Posterior cingulate gyrus (tissue), 11 donors: ENCODE measurements around the gene CCNL1.

Experiments used
- DNase-seq, 10 donors: peaks; one replicate each; pipeline versions ENCODE4 v3.0.0 to v3.0.0-alpha.2; 2020 to 2021; ENCODE audit warnings: mixed read lengths in 3 of 10
- intact Hi-C: fragments of 100-400 bp; cut with DNase I; formaldehyde crosslinking; loops from one replicate; pipeline ENCODE4 v1.15.1; 2023

Gene CCNL1

GRCh38 chr3:157128771-157129681 lies 30.9 kb downstream of the CCNL1 start:
- intact Hi-C loops: loop anchor here (2.0 kb wide), 1 partner anchor 40 kb away; no protein-coding TSS in a partner anchor
- no peak for DNase-seq

DNA sequence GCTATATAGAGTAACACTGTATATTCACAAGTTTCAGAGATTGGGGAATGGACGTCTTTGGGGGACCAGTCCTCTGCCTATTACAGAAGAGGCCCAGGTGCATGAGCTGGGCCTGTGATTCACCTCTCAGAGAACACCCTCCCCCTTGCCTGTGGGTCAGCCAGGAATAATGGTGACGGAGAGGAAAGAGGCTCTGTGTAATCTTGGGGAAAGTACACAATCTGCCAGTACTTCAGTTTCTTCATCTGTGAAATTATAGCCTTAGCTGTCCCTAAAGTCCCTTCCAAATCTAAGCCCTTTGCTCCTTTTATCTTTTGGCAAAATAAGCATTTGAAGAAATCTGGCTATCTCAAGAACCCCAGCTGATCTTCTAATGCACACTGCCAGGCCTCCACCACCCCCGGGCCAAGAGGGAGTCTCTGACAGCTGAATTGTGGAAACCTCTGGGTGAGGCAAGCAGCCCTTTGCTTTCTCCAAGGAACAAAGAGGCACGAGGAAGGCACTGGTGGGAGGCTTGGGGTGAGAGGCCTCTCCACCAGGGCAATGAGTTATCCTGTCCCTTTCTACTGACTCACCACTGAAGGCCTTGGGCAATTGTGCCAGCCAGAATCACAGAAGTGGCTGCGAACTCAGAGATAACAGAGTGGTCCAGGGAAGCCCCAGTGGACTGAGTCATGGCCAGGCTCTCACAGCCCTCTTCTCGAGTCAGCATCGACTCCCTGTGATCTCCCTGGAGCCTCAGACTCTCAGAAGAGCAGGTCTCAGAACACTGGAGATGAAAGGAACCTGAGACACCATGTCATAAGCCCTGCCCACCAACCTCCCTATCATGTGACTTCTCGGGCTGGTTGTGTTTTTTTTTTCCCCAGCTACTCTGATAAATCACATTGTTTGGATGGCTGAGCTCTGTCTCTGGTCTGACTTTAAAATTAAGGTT lies 31.8 kb downstream of the CCNL1 start:
- no peak for DNase-seq
- intact Hi-C loops: loop anchor here (2.0 kb wide), 1 partner anchor 39 kb away; no protein-coding TSS in a partner anchor

GRCh38 chr3:157127268-157127667 lies 32.7 kb downstream of the CCNL1 start:
- DNase-seq: no peak
- intact Hi-C loops: no loop called here

DNA sequence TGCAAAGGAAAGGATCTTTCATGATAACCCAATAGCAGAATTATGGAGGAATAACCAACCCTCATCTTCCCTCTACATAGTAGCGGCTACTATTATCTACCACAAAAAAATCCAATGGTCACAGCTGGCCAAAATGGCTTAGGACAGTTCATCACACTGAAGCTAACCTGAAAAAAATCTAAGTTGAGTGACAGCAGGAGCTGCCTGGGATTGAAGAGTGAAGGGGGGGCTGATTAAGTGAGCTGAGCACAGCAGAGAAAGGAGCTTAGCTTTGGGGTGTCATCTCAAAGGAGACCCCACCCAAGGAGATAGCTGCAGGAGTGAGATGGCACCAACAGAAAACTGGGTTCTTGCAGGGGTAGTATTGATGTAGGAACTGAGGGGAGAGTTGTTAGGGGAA lies 33.6 kb downstream of the CCNL1 start:
- DNase-seq: no peak
- intact Hi-C loops: no loop called here

DNA sequence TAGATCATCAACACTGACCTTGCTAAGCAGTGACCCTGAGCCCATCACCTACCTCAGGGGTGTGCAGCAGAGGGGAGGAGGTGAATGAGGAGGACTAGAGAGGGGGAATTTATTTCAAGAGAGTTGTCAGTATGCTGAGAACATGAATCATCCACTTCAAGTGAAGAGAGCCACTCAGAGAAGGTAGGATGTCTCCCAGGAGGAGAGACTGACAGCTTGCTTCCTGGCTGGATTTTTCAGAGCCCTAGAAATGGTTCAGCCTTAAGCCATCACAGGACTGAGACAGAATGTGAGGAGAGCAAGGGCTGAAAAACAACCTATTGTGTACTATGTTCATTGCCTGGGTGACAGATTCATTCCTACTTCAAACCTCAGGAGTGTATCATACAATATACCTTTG lies 34.8 kb downstream of the CCNL1 start:
- intact Hi-C loops: no loop called here
- no peak for DNase-seq

GRCh38 chr3:157123621-157124020 lies 36.3 kb downstream of the CCNL1 start:
- intact Hi-C loops: no loop called here
- DNase-seq: no peak

DNA sequence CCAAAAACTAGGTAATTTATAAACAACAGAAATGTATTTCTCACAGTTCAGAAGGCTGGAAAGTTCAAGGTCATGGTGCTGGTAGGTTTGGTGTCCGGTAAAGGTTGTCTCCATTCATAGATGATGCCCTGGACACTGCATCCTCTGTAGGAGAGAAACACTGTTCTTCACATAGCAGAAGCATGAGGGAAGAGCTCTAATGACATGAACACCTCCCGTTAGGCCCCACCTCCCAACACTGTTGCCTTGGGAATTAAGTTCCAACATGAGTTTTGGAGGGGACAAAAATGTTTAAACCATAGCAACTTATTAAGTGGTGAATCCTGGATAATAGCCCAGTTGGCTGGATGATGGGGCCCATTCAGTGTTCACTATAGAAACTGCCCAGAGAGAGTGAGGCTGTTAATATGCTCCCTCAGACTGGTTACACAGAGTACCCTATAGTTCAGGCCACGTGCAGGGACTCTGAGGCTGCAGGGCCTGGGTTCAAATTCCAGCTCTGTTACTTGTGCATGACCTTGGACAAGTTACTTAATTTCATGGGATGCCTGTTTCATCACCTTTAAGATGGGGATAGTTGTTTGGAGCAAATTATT lies 37.0 kb downstream of the CCNL1 start:
- intact Hi-C loops: no loop called here
- DNase-seq: no peak

DNA sequence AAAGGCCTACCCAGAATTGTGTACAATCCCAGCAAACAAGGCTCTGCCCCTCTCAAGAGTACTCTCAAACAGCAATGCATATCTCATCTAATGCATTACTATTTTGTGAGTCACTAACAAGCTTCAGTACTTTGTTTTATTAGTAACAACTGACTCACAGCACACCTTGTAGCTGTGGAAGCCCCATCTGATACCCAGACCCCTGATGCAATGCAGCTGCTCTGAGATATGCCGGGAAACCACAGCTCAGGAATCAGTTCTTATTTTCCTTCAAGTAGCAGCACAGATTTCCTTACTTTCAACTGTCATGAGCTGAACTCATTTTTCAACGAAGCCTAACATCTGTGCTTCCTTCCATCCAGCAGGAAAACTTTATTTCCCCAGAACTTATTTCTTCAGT lies 37.8 kb downstream of the CCNL1 start:
- no peak for DNase-seq
- intact Hi-C loops: no loop called here

DNA sequence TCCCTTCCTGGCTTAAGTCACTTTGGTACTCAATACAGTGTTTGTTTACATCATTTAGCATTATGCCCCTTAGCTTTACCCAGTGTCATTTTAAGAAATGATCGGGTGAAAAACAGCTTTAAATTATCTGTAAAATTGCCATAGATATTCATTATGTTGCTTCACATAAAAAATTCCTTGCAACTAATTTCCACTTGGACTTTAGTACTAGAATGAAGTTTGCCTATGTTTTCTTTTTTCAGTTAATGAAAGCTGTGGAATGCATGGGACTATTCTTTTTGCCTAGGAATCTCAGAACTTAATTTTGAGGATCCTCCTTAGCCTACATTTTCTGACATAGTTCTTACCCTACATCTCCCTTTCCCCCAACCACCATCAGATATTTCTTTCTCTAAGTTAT lies 38.4 kb downstream of the CCNL1 start:
- DNase-seq: no peak
- intact Hi-C loops: no loop called here

- DNase-seq: no peak
- intact Hi-C loops: no loop called here
Observed at GRCh38 chr3:157120071-157120892, 39.7 kb downstream of the CCNL1 start.

DNA sequence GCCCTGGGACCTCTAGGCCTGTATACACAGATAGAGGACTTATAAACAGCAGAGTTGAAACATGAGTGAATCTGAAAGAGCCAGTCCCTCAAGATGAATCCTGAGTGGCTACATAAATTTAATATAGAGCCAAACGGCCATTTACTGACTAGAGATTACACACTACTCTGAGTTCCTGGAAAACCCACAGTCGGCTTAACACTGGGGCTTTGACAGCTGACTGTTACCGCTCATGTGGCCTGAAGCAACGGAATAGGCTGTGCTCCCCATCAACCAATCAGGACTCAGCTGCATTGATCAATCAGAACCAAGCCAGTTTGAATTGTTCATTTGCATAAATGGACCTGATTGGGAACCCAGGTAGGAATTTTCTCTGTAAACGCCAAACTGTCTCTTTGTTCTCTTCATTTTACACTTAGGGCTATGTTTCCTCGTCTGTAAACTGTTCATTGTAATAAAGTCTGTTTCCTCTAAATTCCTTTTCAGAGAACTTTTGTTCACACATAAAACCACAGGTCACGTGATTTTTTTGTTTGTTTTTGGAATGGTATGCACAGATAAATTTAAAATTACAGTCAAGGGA lies 40.5 kb downstream of the CCNL1 start:
- intact Hi-C loops: no loop called here
- no peak for DNase-seq

GRCh38 chr3:157117875-157118654 lies 41.9 kb downstream of the CCNL1 start:
- DNase-seq: no peak
- intact Hi-C loops: no loop called here

DNA sequence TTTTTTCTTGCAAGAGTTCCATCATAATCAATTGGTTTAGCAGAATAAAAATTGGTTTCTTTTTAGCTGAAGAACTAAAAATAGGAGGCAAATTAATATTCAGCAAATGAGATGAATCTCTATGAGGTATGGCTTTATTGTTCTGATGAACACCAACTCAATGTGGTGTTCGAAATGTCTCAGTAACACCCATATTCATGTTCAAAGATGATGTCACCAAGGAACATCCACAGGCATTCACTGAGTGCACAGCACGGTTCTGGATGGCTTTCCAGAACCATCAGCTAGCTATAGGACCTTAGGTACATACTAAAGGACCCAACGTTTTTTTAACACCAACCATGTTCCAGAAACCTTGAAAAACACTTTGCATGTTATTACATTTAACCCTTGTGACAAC lies 42.7 kb downstream of the CCNL1 start:
- intact Hi-C loops: no loop called here
- no peak for DNase-seq

- no peak for DNase-seq
- intact Hi-C loops: no loop called here
Observed at GRCh38 chr3:157116017-157116416, 43.9 kb downstream of the CCNL1 start.

- no peak for DNase-seq
- intact Hi-C loops: no loop called here
Observed at GRCh38 chr3:157115069-157116006, 44.6 kb downstream of the CCNL1 start.

DNA sequence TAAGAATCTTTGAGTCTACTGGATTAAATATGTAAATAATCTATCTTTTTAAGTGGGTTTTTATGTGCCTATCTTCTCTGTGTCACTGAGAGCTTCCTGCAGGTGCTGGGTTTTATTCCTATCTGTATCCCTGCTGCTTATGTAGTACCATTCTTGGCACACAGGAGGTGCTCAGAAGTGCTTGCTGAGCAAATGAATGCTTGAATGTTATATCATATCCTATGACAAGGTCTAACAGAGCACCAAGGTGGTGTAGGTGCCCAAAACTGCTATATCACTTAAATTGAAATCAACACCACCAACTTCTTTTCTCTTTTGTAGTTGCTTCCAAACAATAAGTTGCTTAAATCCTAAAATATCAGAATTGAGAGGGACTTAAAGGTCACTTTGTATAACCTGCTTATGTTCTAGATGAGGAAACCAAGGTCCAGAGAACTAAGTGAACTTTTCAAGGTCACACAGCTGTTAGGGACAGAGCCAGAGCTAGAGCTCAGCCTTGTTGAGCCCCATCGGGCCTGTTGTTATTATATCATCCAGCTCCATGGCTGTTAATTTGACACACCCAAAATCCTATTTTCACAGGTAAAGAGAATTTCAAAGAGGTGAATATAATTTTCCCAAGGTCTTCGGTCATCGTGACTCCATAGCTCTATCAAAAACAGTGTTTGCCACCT lies 46.0 kb downstream of the CCNL1 start:
- DNase-seq: no peak
- intact Hi-C loops: no loop called here

- no peak for DNase-seq
- intact Hi-C loops: no loop called here
Observed at GRCh38 chr3:157112536-157112935, 47.4 kb downstream of the CCNL1 start.
